ENCODE measurements around the gene LHPP.

DNA sequence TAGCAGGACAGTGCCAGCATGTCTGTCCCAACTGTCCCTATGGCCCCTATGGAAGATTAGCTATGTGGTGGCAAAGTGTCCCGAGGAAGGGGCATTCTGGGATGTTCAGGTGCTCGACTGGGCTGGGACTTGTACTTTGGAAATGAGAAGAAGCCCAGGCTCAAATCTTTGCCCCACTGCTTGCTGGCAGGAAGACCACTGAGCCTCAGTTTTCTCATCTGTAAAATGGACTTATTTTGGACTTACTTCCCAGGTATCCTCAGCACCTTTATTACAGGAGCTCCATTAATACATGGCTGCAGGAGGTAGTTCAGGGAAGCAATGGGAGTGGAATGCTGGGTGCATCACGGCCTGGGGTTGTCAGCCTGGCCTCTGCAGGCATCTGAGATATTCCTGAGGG lies 71.2 kb downstream of the LHPP start:
- TF ChIP-seq, protein P1, sequence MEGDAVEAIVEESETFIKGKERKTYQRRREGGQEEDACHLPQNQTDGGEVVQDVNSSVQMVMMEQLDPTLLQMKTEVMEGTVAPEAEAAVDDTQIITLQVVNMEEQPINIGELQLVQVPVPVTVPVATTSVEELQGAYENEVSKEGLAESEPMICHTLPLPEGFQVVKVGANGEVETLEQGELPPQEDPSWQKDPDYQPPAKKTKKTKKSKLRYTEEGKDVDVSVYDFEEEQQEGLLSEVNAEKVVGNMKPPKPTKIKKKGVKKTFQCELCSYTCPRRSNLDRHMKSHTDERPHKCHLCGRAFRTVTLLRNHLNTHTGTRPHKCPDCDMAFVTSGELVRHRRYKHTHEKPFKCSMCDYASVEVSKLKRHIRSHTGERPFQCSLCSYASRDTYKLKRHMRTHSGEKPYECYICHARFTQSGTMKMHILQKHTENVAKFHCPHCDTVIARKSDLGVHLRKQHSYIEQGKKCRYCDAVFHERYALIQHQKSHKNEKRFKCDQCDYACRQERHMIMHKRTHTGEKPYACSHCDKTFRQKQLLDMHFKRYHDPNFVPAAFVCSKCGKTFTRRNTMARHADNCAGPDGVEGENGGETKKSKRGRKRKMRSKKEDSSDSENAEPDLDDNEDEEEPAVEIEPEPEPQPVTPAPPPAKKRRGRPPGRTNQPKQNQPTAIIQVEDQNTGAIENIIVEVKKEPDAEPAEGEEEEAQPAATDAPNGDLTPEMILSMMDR (IDR thresholded peaks at IDR 0.05; ENCODE audit: insufficient read depth, low read length) = no peak
- no peak for TF ChIP-seq POLR2AphosphoS5 (IDR thresholded peaks at IDR 0.05; ENCODE audit: low read depth)
- TF ChIP-seq, protein P2, sequence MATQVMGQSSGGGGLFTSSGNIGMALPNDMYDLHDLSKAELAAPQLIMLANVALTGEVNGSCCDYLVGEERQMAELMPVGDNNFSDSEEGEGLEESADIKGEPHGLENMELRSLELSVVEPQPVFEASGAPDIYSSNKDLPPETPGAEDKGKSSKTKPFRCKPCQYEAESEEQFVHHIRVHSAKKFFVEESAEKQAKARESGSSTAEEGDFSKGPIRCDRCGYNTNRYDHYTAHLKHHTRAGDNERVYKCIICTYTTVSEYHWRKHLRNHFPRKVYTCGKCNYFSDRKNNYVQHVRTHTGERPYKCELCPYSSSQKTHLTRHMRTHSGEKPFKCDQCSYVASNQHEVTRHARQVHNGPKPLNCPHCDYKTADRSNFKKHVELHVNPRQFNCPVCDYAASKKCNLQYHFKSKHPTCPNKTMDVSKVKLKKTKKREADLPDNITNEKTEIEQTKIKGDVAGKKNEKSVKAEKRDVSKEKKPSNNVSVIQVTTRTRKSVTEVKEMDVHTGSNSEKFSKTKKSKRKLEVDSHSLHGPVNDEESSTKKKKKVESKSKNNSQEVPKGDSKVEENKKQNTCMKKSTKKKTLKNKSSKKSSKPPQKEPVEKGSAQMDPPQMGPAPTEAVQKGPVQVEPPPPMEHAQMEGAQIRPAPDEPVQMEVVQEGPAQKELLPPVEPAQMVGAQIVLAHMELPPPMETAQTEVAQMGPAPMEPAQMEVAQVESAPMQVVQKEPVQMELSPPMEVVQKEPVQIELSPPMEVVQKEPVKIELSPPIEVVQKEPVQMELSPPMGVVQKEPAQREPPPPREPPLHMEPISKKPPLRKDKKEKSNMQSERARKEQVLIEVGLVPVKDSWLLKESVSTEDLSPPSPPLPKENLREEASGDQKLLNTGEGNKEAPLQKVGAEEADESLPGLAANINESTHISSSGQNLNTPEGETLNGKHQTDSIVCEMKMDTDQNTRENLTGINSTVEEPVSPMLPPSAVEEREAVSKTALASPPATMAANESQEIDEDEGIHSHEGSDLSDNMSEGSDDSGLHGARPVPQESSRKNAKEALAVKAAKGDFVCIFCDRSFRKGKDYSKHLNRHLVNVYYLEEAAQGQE (IDR thresholded peaks at IDR 0.05; ENCODE audit: insufficient replicate concordance, low read depth) = no peak
